Breast epithelium (tissue), 3 donors: ENCODE results near the gene RERE.

Experiments
- POLR2AphosphoS5 ChIP-seq, 3 donors: sonication (generic); formaldehyde crosslinking; IDR thresholded peaks; one replicate each; pipeline ENCODE4 v1.6.1; 2017; ENCODE audit warnings: antibody characterized with exemption in 3 of 3
- TF ChIP-seq, protein P1 (sequence below), 3 donors: fragments of 450-650 bp; IDR thresholded peaks; one replicate each; pipeline ENCODE4 v1.5.1; 2016 to 2017; ENCODE audit warnings: antibody characterized with exemption in 3 of 3, mild to moderate bottlenecking in 3 of 3, moderate library complexity in 3 of 3

DNA sequence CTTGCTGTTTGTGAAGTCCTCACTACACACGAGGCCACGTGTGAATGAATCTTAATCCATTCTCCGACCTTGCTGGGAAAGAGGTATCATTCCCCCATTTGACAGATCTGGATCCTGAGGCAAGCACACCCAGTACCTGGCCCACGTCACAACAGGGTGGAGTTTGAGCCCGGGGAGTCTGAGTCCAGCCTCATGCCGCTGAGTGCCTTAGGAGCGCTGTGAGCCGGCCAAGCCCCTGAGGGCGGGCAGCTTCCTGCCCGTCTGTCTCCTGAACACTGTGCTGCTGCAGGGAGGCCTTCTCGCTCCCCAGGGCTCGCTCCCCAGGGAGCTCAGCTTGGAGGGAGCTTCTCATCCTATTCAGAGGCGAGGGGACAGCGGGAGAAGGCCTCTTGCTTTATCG is 469.8 kb downstream of the RERE start:
- TF ChIP-seq POLR2AphosphoS5 (IDR thresholded peaks at IDR 0.05) = no peak
- TF ChIP-seq, protein P1, sequence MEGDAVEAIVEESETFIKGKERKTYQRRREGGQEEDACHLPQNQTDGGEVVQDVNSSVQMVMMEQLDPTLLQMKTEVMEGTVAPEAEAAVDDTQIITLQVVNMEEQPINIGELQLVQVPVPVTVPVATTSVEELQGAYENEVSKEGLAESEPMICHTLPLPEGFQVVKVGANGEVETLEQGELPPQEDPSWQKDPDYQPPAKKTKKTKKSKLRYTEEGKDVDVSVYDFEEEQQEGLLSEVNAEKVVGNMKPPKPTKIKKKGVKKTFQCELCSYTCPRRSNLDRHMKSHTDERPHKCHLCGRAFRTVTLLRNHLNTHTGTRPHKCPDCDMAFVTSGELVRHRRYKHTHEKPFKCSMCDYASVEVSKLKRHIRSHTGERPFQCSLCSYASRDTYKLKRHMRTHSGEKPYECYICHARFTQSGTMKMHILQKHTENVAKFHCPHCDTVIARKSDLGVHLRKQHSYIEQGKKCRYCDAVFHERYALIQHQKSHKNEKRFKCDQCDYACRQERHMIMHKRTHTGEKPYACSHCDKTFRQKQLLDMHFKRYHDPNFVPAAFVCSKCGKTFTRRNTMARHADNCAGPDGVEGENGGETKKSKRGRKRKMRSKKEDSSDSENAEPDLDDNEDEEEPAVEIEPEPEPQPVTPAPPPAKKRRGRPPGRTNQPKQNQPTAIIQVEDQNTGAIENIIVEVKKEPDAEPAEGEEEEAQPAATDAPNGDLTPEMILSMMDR (IDR thresholded peaks at IDR 0.05) = no peak
